Fibroblast of lung (primary cell): ENCODE data around the gene CYP11A1.

ENCODE experiments used
- EZH2 ChIP-seq: IDR thresholded peaks from 2 replicates; pipeline ENCODE4 v1.5.1; 2012; ENCODE audit warnings: low read length, control low read depth, mild to moderate bottlenecking; ENCODE audit errors: missing control alignments
- TF ChIP-seq, protein P1 (sequence below), 2 donors: IDR thresholded peaks in 1 of 2; conservative IDR thresholded peaks in 1 of 2; 1 replicate in 1 of 2; 2 replicates in 1 of 2; pipeline ENCODE4 v1.5.1; 2011 to 2012; ENCODE audit warnings: low read length in 2 of 2, control low read depth in 1 of 2, inconsistent platforms in 1 of 2, low read depth in 1 of 2, mild to moderate bottlenecking in 1 of 2

GRCh38 chr15:74343797-74344127 is 23.7 kb downstream of the CYP11A1 start:
- no peak for TF ChIP-seq EZH2
- TF ChIP-seq, protein P1, sequence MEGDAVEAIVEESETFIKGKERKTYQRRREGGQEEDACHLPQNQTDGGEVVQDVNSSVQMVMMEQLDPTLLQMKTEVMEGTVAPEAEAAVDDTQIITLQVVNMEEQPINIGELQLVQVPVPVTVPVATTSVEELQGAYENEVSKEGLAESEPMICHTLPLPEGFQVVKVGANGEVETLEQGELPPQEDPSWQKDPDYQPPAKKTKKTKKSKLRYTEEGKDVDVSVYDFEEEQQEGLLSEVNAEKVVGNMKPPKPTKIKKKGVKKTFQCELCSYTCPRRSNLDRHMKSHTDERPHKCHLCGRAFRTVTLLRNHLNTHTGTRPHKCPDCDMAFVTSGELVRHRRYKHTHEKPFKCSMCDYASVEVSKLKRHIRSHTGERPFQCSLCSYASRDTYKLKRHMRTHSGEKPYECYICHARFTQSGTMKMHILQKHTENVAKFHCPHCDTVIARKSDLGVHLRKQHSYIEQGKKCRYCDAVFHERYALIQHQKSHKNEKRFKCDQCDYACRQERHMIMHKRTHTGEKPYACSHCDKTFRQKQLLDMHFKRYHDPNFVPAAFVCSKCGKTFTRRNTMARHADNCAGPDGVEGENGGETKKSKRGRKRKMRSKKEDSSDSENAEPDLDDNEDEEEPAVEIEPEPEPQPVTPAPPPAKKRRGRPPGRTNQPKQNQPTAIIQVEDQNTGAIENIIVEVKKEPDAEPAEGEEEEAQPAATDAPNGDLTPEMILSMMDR (conservative IDR thresholded peaks at IDR 0.05 in 1 of 2, IDR thresholded peaks at IDR 0.05 in 1 of 2; ENCODE audit: low read depth in 1 of 2, low read length in 2 of 2): no peak
